GM23338 (cell line): ENCODE results near the gene INPP4B. TPM values are rescaled to one million over a fixed set of nuclear protein-coding genes. Genes with fewer than 3 reads are reported as not detected.

ENCODE experiments used
- ATAC-seq: fragments of 200-7000 bp; cut with Tn5 transposase; 3 replicates; pipeline ENCODE4 v1.9.1; 2020
- DNase-seq: peaks from one replicate; pipeline ENCODE4 v3.0.0-alpha.2; 2015; ENCODE audit warnings: low spot score
- H2AFZ ChIP-seq: fragments of 200-600 bp; sonication (generic); 2 replicates; pipeline ENCODE4 v1.8.0; 2016; ENCODE audit warnings: antibody characterized with exemption, mild to moderate bottlenecking, moderate library complexity
- H3F3A ChIP-seq: fragments of 200-600 bp; sonication (generic); replicated peaks from 2 replicates; pipeline ENCODE4 v1.8.0; 2017; ENCODE audit warnings: antibody characterized with exemption, mixed run types, low read depth
- H3K27ac ChIP-seq: fragments of 200-600 bp; sonication (generic); 2 replicates; pipeline ENCODE4 v1.6.1; 2016; ENCODE audit warnings: low read depth
- H3K27me3 ChIP-seq: fragments of 200-600 bp; sonication (generic); 2 replicates; pipeline ENCODE4 v1.8.0; 2016; ENCODE audit warnings: mild to moderate bottlenecking, mixed run types, moderate library complexity; ENCODE audit not compliant: insufficient read depth
- H3K36me3 ChIP-seq: fragments of 200-600 bp; sonication (generic); 2 replicates; pipeline ENCODE4 v1.8.0; 2016; ENCODE audit warnings: mild to moderate bottlenecking; ENCODE audit not compliant: insufficient read depth
- H3K4me1 ChIP-seq: fragments of 200-600 bp; sonication (generic); 2 replicates; pipeline ENCODE4 v1.8.0; 2016; ENCODE audit warnings: mild to moderate bottlenecking, moderate library complexity; ENCODE audit not compliant: insufficient read depth
- H3K4me2 ChIP-seq: fragments of 200-600 bp; sonication (generic); 2 replicates; pipeline ENCODE4 v1.7.1; 2017; ENCODE audit warnings: mixed run types
- H3K4me3 ChIP-seq: fragments of 200-600 bp; sonication (generic); 2 replicates; pipeline ENCODE4 v1.6.1; 2016; ENCODE audit warnings: mixed run types
- H3K79me2 ChIP-seq: fragments of 200-600 bp; sonication (generic); replicated peaks from 2 replicates; pipeline ENCODE4 v1.8.0; 2017; ENCODE audit warnings: mild to moderate bottlenecking; ENCODE audit not compliant: insufficient read depth
- H3K9me2 ChIP-seq: fragments of 200-600 bp; sonication (generic); 2 replicates; pipeline ENCODE4 v1.8.0; 2017; ENCODE audit not compliant: insufficient read depth
- H4K20me1 ChIP-seq: fragments of 200-600 bp; sonication (generic); replicated peaks from 2 replicates; pipeline ENCODE4 v1.8.0; 2017; ENCODE audit warnings: mild to moderate bottlenecking; ENCODE audit not compliant: insufficient read depth
- H3K27ac Mint-ChIP-seq: 2 replicates; pipeline ENCODE4 v1.8.0; 2020; ENCODE audit warnings: inconsistent platforms, mild to moderate bottlenecking, moderate library complexity, mixed read lengths
- H3K27me3 Mint-ChIP-seq: 3 replicates; pipeline ENCODE4 v1.8.0; 2022; ENCODE audit warnings: low read depth, mild to moderate bottlenecking, moderate library complexity, mixed read lengths, inconsistent platforms; ENCODE audit not compliant: insufficient read depth, poor library complexity
- H3K36me3 Mint-ChIP-seq: 3 replicates; pipeline ENCODE4 v1.8.0; 2021; ENCODE audit warnings: low read depth, mild to moderate bottlenecking, inconsistent platforms, moderate library complexity, mixed read lengths
- H3K4me1 Mint-ChIP-seq: 3 replicates; pipeline ENCODE4 v1.8.0; 2020; ENCODE audit warnings: mild to moderate bottlenecking, inconsistent platforms, mixed read lengths
- H3K4me3 Mint-ChIP-seq: 3 replicates; pipeline ENCODE4 v1.8.0; 2021; ENCODE audit warnings: moderate library complexity, mild to moderate bottlenecking, inconsistent platforms, mixed read lengths
- H3K9me3 Mint-ChIP-seq: 3 replicates; pipeline ENCODE4 v1.8.0; 2020; ENCODE audit warnings: moderate library complexity, mild to moderate bottlenecking, inconsistent platforms, mixed read lengths
- CREB1 ChIP-seq: fragments of 250-450 bp; sonication (Bioruptor Pico); IDR thresholded peaks from 2 replicates; pipeline ENCODE4 v1.5.0; 2020; ENCODE audit warnings: low read depth, mild to moderate bottlenecking, moderate library complexity
- EZH2 ChIP-seq: fragments of 200-600 bp; sonication (generic); IDR thresholded peaks from one replicate; pipeline ENCODE4 v1.8.0; 2017; ENCODE audit warnings: antibody characterized with exemption, mild to moderate bottlenecking, low read depth; ENCODE audit not compliant: unreplicated experiment
- EZH2phosphoT487 ChIP-seq: fragments of 200-600 bp; sonication (generic); IDR thresholded peaks from one replicate; pipeline ENCODE4 v1.8.1; 2018; ENCODE audit warnings: antibody characterized with exemption; ENCODE audit not compliant: unreplicated experiment
- JUNB ChIP-seq: IDR thresholded peaks from one replicate; pipeline ENCODE4 v1.6.1; 2016; ENCODE audit warnings: antibody characterized with exemption; ENCODE audit not compliant: unreplicated experiment
- NANOG ChIP-seq: IDR thresholded peaks from 2 replicates; pipeline ENCODE4 v1.6.1; 2016; ENCODE audit warnings: antibody characterized with exemption, borderline replicate concordance
- POLR2AphosphoS5 ChIP-seq: IDR thresholded peaks from 2 replicates; pipeline ENCODE4 v1.6.1; 2016; ENCODE audit warnings: antibody characterized with exemption, low read depth
- STAT1 ChIP-seq: IDR thresholded peaks from one replicate; pipeline ENCODE4 v1.6.1; 2016; ENCODE audit warnings: antibody characterized with exemption; ENCODE audit not compliant: unreplicated experiment
- ZNF114 ChIP-seq: fragments of 250-450 bp; sonication (Bioruptor Pico); IDR thresholded peaks from 2 replicates; pipeline ENCODE4 v1.5.0; 2020; ENCODE audit warnings: mild to moderate bottlenecking, moderate library complexity
- ZNF331 ChIP-seq: fragments of 250-450 bp; sonication (Bioruptor Pico); IDR thresholded peaks from 2 replicates; pipeline ENCODE4 v1.5.0; 2020; ENCODE audit warnings: low read depth, mild to moderate bottlenecking, moderate library complexity
- polyA plus RNA-seq: library from polyadenylated mRNA; unstranded; fragments of >200 nt; fragmentation: Nextera tagmentation; extraction: Ambion mirVana; gene quantifications from 2 replicates; pipeline ENCODE4 v1.2.1, GENCODE V29; 2016
- total RNA-seq: library from RNA; depleted of rRNA; stranded (reverse); fragments of >200 nt; shearing (Covaris generic); gene quantifications from 2 replicates; pipeline ENCODE4 v1.2.3, GENCODE V29; 2014
- TF ChIP-seq, protein P1 (sequence below): fragments of 250-450 bp; sonication (Bioruptor Pico); IDR thresholded peaks from 2 replicates; pipeline ENCODE4 v1.5.0; 2020; ENCODE audit warnings: mild to moderate bottlenecking, moderate library complexity
- TF ChIP-seq, protein P2 (sequence below): IDR thresholded peaks from one replicate; pipeline ENCODE4 v1.6.1; 2018; ENCODE audit warnings: antibody characterized with exemption; ENCODE audit not compliant: unreplicated experiment
- TF ChIP-seq, protein P3 (sequence below), 2 experiments: fragments of 200-600 bp in 1 of 2; sonication (generic) in 1 of 2; conservative IDR thresholded peaks; 2 replicates each; pipeline versions ENCODE4 v1.5.1 to v1.6.1; 2016 to 2017; ENCODE audit warnings: antibody characterized with exemption in 2 of 2, low read depth in 2 of 2, mild to moderate bottlenecking in 2 of 2, moderate library complexity in 1 of 2
- TF ChIP-seq, protein P4 (sequence below): IDR thresholded peaks from 2 replicates; pipeline ENCODE4 v1.6.1; 2016; ENCODE audit warnings: antibody characterized with exemption

Gene INPP4B
- total and polyA plus RNA-seq, 2 experiments from 2014 or later = 0.11 to 0.14 TPM

DNA sequence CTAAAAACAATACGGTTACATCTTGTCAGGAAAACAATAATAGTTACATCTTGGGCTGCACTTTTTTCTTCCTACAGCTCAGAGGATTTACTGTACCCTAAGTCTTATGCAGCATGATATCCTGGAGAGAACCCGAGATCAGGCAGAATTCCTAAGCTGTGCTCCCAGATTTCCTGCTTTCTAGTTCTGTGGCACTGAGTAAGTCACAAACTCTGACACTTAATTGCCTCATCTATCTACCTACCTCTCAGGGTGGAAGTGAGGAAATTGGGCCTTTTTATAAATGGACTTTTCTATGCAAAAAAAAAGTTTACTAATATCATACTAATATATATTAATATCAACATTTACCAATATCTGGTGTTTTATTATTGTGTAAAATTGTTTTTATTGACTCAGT lies 438.5 kb downstream of the INPP4B start:
- Histone ChIP-seq H4K20me1 (no peaks in the 10 kb centered on the region), H3K4me3 (no peak overlapping the region), H3K79me2 (no peaks in the 10 kb centered on the region), H3K27ac (no peak overlapping the region), H3K4me2 (no peak overlapping the region), H3K9me2 (no peaks in the 10 kb centered on the region), H3K36me3 (no peaks in the 10 kb centered on the region), H3K4me1 (peaks cover 33% of the 10 kb centered on the region), H3F3A (no peaks in the 10 kb centered on the region), H3K27me3 (no peaks in the 10 kb centered on the region), H2AFZ (no peak overlapping the region)
- no peak overlapping the region for H3K4me3 Mint-ChIP-seq
- H3K27me3 Mint-ChIP-seq = no peaks in the 10 kb centered on the region
- H3K9me3 Mint-ChIP-seq = no peaks in the 10 kb centered on the region
- H3K27ac Mint-ChIP-seq = no peak overlapping the region
- TF ChIP-seq JUNB (no peak), NANOG (no peak), ZNF331 (no peak), POLR2AphosphoS5 (no peak), CREB1 (no peak), ZNF114 (CRISPR knock-in tag) (no peak), EZH2 (no peak), EZH2phosphoT487 (no peak), STAT1 (no peak)
- TF ChIP-seq, protein P1, sequence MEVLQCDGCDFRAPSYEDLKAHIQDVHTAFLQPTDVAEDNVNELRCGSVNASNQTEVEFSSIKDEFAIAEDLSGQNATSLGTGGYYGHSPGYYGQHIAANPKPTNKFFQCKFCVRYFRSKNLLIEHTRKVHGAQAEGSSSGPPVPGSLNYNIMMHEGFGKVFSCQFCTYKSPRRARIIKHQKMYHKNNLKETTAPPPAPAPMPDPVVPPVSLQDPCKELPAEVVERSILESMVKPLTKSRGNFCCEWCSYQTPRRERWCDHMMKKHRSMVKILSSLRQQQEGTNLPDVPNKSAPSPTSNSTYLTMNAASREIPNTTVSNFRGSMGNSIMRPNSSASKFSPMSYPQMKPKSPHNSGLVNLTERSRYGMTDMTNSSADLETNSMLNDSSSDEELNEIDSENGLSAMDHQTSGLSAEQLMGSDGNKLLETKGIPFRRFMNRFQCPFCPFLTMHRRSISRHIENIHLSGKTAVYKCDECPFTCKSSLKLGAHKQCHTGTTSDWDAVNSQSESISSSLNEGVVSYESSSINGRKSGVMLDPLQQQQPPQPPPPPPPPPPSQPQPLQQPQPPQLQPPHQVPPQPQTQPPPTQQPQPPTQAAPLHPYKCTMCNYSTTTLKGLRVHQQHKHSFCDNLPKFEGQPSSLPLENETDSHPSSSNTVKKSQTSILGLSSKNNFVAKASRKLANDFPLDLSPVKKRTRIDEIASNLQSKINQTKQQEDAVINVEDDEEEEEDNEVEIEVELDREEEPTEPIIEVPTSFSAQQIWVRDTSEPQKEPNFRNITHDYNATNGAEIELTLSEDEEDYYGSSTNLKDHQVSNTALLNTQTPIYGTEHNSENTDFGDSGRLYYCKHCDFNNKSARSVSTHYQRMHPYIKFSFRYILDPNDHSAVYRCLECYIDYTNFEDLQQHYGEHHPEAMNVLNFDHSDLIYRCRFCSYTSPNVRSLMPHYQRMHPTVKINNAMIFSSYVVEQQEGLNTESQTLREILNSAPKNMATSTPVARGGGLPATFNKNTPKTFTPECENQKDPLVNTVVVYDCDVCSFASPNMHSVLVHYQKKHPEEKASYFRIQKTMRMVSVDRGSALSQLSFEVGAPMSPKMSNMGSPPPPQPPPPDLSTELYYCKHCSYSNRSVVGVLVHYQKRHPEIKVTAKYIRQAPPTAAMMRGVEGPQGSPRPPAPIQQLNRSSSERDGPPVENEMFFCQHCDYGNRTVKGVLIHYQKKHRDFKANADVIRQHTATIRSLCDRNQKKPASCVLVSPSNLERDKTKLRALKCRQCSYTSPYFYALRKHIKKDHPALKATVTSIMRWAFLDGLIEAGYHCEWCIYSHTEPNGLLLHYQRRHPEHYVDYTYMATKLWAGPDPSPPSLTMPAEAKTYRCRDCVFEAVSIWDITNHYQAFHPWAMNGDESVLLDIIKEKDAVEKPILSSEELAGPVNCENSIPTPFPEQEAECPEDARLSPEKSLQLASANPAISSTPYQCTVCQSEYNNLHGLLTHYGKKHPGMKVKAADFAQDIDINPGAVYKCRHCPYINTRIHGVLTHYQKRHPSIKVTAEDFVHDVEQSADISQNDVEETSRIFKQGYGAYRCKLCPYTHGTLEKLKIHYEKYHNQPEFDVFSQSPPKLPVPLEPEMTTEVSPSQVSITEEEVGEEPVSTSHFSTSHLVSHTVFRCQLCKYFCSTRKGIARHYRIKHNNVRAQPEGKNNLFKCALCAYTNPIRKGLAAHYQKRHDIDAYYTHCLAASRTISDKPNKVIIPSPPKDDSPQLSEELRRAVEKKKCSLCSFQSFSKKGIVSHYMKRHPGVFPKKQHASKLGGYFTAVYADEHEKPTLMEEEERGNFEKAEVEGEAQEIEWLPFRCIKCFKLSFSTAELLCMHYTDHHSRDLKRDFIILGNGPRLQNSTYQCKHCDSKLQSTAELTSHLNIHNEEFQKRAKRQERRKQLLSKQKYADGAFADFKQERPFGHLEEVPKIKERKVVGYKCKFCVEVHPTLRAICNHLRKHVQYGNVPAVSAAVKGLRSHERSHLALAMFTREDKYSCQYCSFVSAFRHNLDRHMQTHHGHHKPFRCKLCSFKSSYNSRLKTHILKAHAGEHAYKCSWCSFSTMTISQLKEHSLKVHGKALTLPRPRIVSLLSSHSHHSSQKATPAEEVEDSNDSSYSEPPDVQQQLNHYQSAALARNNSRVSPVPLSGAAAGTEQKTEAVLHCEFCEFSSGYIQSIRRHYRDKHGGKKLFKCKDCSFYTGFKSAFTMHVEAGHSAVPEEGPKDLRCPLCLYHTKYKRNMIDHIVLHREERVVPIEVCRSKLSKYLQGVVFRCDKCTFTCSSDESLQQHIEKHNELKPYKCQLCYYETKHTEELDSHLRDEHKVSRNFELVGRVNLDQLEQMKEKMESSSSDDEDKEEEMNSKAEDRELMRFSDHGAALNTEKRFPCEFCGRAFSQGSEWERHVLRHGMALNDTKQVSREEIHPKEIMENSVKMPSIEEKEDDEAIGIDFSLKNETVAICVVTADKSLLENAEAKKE (CRISPR knock-in tag) = no peak
- TF ChIP-seq, protein P2, sequence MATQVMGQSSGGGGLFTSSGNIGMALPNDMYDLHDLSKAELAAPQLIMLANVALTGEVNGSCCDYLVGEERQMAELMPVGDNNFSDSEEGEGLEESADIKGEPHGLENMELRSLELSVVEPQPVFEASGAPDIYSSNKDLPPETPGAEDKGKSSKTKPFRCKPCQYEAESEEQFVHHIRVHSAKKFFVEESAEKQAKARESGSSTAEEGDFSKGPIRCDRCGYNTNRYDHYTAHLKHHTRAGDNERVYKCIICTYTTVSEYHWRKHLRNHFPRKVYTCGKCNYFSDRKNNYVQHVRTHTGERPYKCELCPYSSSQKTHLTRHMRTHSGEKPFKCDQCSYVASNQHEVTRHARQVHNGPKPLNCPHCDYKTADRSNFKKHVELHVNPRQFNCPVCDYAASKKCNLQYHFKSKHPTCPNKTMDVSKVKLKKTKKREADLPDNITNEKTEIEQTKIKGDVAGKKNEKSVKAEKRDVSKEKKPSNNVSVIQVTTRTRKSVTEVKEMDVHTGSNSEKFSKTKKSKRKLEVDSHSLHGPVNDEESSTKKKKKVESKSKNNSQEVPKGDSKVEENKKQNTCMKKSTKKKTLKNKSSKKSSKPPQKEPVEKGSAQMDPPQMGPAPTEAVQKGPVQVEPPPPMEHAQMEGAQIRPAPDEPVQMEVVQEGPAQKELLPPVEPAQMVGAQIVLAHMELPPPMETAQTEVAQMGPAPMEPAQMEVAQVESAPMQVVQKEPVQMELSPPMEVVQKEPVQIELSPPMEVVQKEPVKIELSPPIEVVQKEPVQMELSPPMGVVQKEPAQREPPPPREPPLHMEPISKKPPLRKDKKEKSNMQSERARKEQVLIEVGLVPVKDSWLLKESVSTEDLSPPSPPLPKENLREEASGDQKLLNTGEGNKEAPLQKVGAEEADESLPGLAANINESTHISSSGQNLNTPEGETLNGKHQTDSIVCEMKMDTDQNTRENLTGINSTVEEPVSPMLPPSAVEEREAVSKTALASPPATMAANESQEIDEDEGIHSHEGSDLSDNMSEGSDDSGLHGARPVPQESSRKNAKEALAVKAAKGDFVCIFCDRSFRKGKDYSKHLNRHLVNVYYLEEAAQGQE = no peak
- TF ChIP-seq, protein P3, sequence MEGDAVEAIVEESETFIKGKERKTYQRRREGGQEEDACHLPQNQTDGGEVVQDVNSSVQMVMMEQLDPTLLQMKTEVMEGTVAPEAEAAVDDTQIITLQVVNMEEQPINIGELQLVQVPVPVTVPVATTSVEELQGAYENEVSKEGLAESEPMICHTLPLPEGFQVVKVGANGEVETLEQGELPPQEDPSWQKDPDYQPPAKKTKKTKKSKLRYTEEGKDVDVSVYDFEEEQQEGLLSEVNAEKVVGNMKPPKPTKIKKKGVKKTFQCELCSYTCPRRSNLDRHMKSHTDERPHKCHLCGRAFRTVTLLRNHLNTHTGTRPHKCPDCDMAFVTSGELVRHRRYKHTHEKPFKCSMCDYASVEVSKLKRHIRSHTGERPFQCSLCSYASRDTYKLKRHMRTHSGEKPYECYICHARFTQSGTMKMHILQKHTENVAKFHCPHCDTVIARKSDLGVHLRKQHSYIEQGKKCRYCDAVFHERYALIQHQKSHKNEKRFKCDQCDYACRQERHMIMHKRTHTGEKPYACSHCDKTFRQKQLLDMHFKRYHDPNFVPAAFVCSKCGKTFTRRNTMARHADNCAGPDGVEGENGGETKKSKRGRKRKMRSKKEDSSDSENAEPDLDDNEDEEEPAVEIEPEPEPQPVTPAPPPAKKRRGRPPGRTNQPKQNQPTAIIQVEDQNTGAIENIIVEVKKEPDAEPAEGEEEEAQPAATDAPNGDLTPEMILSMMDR (conservative IDR thresholded peaks at IDR 0.05; ENCODE audit: low read depth in 2 of 2) = no peak
- TF ChIP-seq, protein P4, sequence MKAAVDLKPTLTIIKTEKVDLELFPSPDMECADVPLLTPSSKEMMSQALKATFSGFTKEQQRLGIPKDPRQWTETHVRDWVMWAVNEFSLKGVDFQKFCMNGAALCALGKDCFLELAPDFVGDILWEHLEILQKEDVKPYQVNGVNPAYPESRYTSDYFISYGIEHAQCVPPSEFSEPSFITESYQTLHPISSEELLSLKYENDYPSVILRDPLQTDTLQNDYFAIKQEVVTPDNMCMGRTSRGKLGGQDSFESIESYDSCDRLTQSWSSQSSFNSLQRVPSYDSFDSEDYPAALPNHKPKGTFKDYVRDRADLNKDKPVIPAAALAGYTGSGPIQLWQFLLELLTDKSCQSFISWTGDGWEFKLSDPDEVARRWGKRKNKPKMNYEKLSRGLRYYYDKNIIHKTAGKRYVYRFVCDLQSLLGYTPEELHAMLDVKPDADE = no peak
- peak; percentile 43 for DNase-seq
- H3K36me3 Mint-ChIP-seq = no peaks in the 10 kb centered on the region
- peaks cover 37% of the 10 kb centered on the region for H3K4me1 Mint-ChIP-seq
- ATAC-seq = peak; percentile 14; the same call in 1 of the 3 replicates
